ENCODE data around the gene GZMM. TPM values are rescaled to one million over a fixed set of nuclear protein-coding genes. Genes with fewer than 3 reads are reported as not detected.

GZMM gene
- total and polyA plus RNA-seq, 3 donors from 2014 or later, result 0.31 to 2.2 (median 1.4) TPM

- Histone ChIP-seq H3K4me1 (no peaks in the 10 kb centered on the region), H3K27me3 (no peaks in the 10 kb centered on the region), H3K9me3 (no peaks in the 10 kb centered on the region), H3K36me3 (ENCODE audit: low read depth, missing control alignments) (no peaks in the 10 kb centered on the region), H3K27ac (no peak overlapping the region), H3K4me3 (no peak overlapping the region)
- no peak for DNase-seq
- intact Hi-C loops (cut with DNase I; ENCODE audit: low total_unique reads), result no loop called here
- 42 to 77% methylated on average over 11 to 50 of the region's 58 CpGs for WGBS, 2 donors
- no peak for TF ChIP-seq CTCF (IDR thresholded peaks at IDR 0.05)
- no peak for TF ChIP-seq POLR2A (IDR thresholded peaks at IDR 0.05)
Observed at GRCh38 chr19:518598-519231, 25.1 kb upstream of the GZMM start.

GRCh38 chr19:519449-519865 lies 24.4 kb upstream of the GZMM start:
- H3K36me3 ChIP-seq (ENCODE audit: low read depth, missing control alignments), result no peaks in the 10 kb centered on the region
- no peak overlapping the region for H3K27ac ChIP-seq
- peak overlapping the region in 1 of 2 donors; percentile 26 for H3K4me3 ChIP-seq
- DNase-seq, result no peak
- H3K4me1 ChIP-seq, result no peaks in the 10 kb centered on the region
- H3K27me3 ChIP-seq, result no peaks in the 10 kb centered on the region
- intact Hi-C loops (cut with DNase I; ENCODE audit: low total_unique reads), result no loop called here
- WGBS, 2 donors, result 57 to 73% methylated on average over 19 to 45 of the region's 45 CpGs
- TF ChIP-seq CTCF (IDR thresholded peaks at IDR 0.05) (no peak), POLR2A (IDR thresholded peaks at IDR 0.05) (no peak)
- no peaks in the 10 kb centered on the region for H3K9me3 ChIP-seq

- peak overlapping the region; percentile 31 to 47 for H3K4me3 ChIP-seq
- intact Hi-C loops (cut with DNase I; ENCODE audit: low total_unique reads), result no loop called here
- TF ChIP-seq CTCF (IDR thresholded peaks at IDR 0.05), result no peak
- no peak for TF ChIP-seq POLR2A (IDR thresholded peaks at IDR 0.05)
- no peak overlapping the region for H3K27ac ChIP-seq
- 74 to 76% methylated on average over 12 of the region's 12 CpGs for WGBS, 2 donors
- DNase-seq, result no peak
- H3K36me3 ChIP-seq (ENCODE audit: low read depth, missing control alignments), result no peaks in the 10 kb centered on the region
- H3K27me3 ChIP-seq, result no peaks in the 10 kb centered on the region
- H3K9me3 ChIP-seq, result no peaks in the 10 kb centered on the region
- no peaks in the 10 kb centered on the region for H3K4me1 ChIP-seq
Observed at GRCh38 chr19:522726-523125, 21.1 kb upstream of the GZMM start.

- DNase-seq, result no peak
- Histone ChIP-seq H3K4me1 (no peaks in the 10 kb centered on the region), H3K9me3 (no peaks in the 10 kb centered on the region), H3K27ac (no peak overlapping the region), H3K27me3 (no peaks in the 10 kb centered on the region), H3K36me3 (ENCODE audit: low read depth, missing control alignments) (no peaks in the 10 kb centered on the region), H3K4me3 (no peak overlapping the region)
- WGBS, 2 donors, result 39 to 56% methylated on average over 11 to 29 of the region's 29 CpGs
- TF ChIP-seq CTCF (IDR thresholded peaks at IDR 0.05), result no peak
- no peak for TF ChIP-seq POLR2A (IDR thresholded peaks at IDR 0.05)
- intact Hi-C loops (cut with DNase I; ENCODE audit: low total_unique reads), result no loop called here
Observed at GRCh38 chr19:524062-524674, 19.7 kb upstream of the GZMM start.

GRCh38 chr19:525029-525428 lies 18.8 kb upstream of the GZMM start:
- intact Hi-C loops (cut with DNase I; ENCODE audit: low total_unique reads), result no loop called here
- Histone ChIP-seq H3K36me3 (ENCODE audit: low read depth, missing control alignments) (no peaks in the 10 kb centered on the region), H3K4me1 (no peaks in the 10 kb centered on the region), H3K27me3 (no peaks in the 10 kb centered on the region), H3K9me3 (no peaks in the 10 kb centered on the region), H3K27ac (no peak overlapping the region), H3K4me3 (no peak overlapping the region)
- WGBS, 2 donors, result 50 to 60% methylated on average over 10 to 13 of the region's 18 CpGs
- TF ChIP-seq CTCF (IDR thresholded peaks at IDR 0.05), result no peak
- no peak for DNase-seq
